Measurements from ENCODE around the gene MYO1D. TPM values are rescaled to one million over a fixed set of nuclear protein-coding genes. Genes with fewer than 3 reads are reported as not detected.
A peak's percentile ranks its signal among the peaks of the same experiment; 100 is the strongest.

Gene MYO1D
- total RNA-seq, 4 donors from 2014 or later = 247 to 569 (median 444) TPM

DNA sequence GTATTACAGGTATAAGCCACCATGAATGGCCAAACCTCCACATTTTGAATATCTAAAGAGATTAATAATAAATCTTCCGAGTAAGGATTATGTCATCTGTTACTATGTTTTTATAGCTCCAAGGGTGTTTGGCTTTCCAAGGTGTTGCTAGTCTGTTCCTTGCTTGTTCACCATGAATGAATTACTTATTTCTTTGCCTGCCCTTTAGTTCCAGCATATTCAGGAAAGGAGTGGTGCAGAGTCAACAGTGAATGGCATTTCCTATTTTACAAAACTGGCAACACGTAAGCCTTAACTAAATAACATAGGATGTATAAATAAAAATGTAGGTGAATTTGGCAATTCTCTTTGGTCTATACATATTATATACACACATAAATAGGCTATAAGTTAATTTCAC lies 70.3 kb downstream of the MYO1D start:
- intact Hi-C loops (cut with DNase I; ENCODE audit: low total_unique reads) (no loop called here), in situ Hi-C loops (cut with MboI; ENCODE audit: low pct_ligation_motif_present in 1 of 4, low pct_unique_long_range_greater_than_20kb in 1 of 4, low sequenced_read_pairs in 3 of 4) (no loop called here)
- Histone ChIP-seq H3K9me3 (no peaks in the 10 kb centered on the region), H3K27ac (peak overlapping the region; percentile 49 to 79 (median 75)), H3K27me3 (no peaks in the 10 kb centered on the region), H3K36me3 (no peaks in the 10 kb centered on the region), H3K4me3 (no peak overlapping the region), H3K4me1 (peaks cover 0 to 36% (median 18%) of the 10 kb centered on the region in 4 donors)
- TF ChIP-seq EP300 (IDR thresholded peaks at IDR 0.05; ENCODE audit: low read depth) = no peak
- no peak for TF ChIP-seq CTCF (IDR thresholded peaks at IDR 0.05)
- TF ChIP-seq POLR2AphosphoS5 (IDR thresholded peaks at IDR 0.05) = peak in 1 of 3 donors; percentile 55
- no peak for TF ChIP-seq POLR2A (IDR thresholded peaks at IDR 0.05)
- WGBS, 2 donors (ENCODE audit: low coverage in 1 of 2) = 58 to 64% methylated on average over 2 of the region's 2 CpGs
- no peak for DNase-seq

DNA sequence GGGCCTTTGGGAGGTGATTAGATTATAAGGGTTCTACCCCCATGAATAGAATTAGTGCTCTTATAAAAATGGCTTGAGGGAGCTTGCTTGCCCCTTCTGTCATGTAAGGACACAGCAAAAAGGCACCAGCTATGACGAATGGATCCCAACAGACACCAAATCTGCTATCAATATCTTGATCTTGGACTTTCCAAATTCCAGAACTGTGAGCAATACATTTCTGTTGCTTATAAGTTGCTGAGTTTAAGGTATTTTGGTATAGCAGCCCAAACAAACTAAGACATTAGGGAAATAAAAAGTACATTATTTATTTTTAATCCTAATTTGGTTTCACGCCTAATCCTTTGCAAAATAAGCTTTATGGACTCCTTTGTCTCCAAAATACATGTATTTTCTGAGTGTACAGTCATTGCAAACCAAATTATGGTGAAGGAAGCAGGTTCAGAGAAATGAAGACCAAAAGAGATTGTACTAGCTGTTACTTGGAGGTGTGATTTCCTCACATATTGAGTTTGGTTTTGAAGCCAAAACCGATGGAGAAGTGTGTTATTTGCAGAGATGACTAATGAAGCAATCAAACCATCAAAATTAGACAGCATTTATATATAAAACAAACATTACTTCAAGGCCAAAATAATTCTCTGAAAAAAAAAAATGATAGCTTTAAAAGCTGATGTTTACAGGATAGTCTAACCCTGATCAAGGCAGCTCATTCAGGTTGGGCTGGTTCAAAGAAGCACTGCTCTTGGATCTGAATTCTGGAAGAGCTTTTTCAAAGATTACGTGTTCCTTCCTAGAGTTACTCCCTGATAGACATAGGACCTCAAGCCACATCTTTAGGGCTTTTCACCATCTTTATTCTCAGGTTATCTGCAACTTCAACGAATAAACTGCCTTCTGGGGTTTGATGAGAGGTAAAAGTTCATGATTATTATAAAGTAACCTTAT lies 71.6 kb downstream of the MYO1D start:
- Histone ChIP-seq H3K4me3 (no peak overlapping the region), H3K36me3 (no peaks in the 10 kb centered on the region), H3K27ac (peak overlapping the region in 3 of 4 donors; percentile 73 to 79 (median 77)), H3K9me3 (no peaks in the 10 kb centered on the region), H3K27me3 (no peaks in the 10 kb centered on the region), H3K4me1 (peaks cover 0 to 41% (median 18%) of the 10 kb centered on the region in 4 donors)
- no peak for DNase-seq
- TF ChIP-seq POLR2A (IDR thresholded peaks at IDR 0.05) = no peak
- in situ Hi-C loops (cut with MboI; ENCODE audit: low pct_ligation_motif_present in 1 of 4, low pct_unique_long_range_greater_than_20kb in 1 of 4, low sequenced_read_pairs in 3 of 4) = no loop called here
- WGBS, 2 donors (ENCODE audit: low coverage in 1 of 2) = 65 to 70% methylated on average over 5 of the region's 5 CpGs
- intact Hi-C loops (cut with DNase I; ENCODE audit: low total_unique reads) = no loop called here

DNA sequence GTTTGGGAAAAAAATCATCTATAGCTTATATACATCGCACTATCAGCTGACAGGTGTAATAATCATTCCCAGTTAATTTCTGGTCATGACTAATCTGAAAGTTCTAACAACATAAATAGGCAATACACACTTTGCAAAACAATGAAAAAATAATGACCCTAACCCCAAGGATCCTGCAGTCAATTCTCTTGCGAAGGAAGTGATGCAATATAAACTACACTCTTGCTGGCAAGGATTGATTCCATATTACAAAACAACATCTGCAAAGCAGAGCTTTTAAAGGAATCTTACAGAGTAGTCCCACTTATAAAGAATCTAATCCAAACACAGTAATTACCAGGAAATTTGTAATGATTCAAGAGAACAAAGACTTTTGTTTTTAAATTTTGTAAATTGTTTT lies 73.4 kb downstream of the MYO1D start:
- no peaks in the 10 kb centered on the region for H3K36me3 ChIP-seq
- TF ChIP-seq POLR2AphosphoS5 (IDR thresholded peaks at IDR 0.05) (no peak), EP300 (IDR thresholded peaks at IDR 0.05; ENCODE audit: low read depth) (no peak), POLR2A (IDR thresholded peaks at IDR 0.05) (no peak), CTCF (IDR thresholded peaks at IDR 0.05) (no peak)
- H3K27me3 ChIP-seq = no peaks in the 10 kb centered on the region
- H3K9me3 ChIP-seq = no peaks in the 10 kb centered on the region
- H3K27ac ChIP-seq = no peak overlapping the region
- no peak overlapping the region for H3K4me3 ChIP-seq
- no peak for DNase-seq
- WGBS, 2 donors (ENCODE audit: low coverage in 1 of 2) = 84 to 97% methylated on average over 2 of the region's 2 CpGs
- intact Hi-C loops (cut with DNase I; ENCODE audit: low total_unique reads) (no loop called here), in situ Hi-C loops (cut with MboI; ENCODE audit: low pct_ligation_motif_present in 1 of 4, low pct_unique_long_range_greater_than_20kb in 1 of 4, low sequenced_read_pairs in 3 of 4) (no loop called here)
- H3K4me1 ChIP-seq = peaks cover 0 to 41% (median 18%) of the 10 kb centered on the region in 4 donors

GRCh38 chr17:32802306-32802705 lies 74.6 kb downstream of the MYO1D start:
- TF ChIP-seq EP300 (IDR thresholded peaks at IDR 0.05; ENCODE audit: low read depth) = no peak
- TF ChIP-seq POLR2A (IDR thresholded peaks at IDR 0.05) = no peak
- TF ChIP-seq POLR2AphosphoS5 (IDR thresholded peaks at IDR 0.05) = no peak
- TF ChIP-seq CTCF (IDR thresholded peaks at IDR 0.05) = no peak
- H3K27ac ChIP-seq = no peak overlapping the region
- no peak for DNase-seq
- H3K4me3 ChIP-seq = no peak overlapping the region
- in situ Hi-C loops (cut with MboI; ENCODE audit: low pct_ligation_motif_present in 1 of 4, low pct_unique_long_range_greater_than_20kb in 1 of 4, low sequenced_read_pairs in 3 of 4) = no loop called here
- H3K9me3 ChIP-seq = no peaks in the 10 kb centered on the region
- H3K27me3 ChIP-seq = no peaks in the 10 kb centered on the region
- no peaks in the 10 kb centered on the region for H3K36me3 ChIP-seq
- peaks cover 0 to 39% (median 10%) of the 10 kb centered on the region in 4 donors for H3K4me1 ChIP-seq
- intact Hi-C loops (cut with DNase I; ENCODE audit: low total_unique reads) = no loop called here
